ENCODE results near the gene ITPA. TPM values are rescaled to one million over a fixed set of nuclear protein-coding genes. Genes with fewer than 3 reads are reported as not detected.

The ITPA gene
- total RNA-seq, 1 experiment from 2014 or later = 77.3 TPM

DNA sequence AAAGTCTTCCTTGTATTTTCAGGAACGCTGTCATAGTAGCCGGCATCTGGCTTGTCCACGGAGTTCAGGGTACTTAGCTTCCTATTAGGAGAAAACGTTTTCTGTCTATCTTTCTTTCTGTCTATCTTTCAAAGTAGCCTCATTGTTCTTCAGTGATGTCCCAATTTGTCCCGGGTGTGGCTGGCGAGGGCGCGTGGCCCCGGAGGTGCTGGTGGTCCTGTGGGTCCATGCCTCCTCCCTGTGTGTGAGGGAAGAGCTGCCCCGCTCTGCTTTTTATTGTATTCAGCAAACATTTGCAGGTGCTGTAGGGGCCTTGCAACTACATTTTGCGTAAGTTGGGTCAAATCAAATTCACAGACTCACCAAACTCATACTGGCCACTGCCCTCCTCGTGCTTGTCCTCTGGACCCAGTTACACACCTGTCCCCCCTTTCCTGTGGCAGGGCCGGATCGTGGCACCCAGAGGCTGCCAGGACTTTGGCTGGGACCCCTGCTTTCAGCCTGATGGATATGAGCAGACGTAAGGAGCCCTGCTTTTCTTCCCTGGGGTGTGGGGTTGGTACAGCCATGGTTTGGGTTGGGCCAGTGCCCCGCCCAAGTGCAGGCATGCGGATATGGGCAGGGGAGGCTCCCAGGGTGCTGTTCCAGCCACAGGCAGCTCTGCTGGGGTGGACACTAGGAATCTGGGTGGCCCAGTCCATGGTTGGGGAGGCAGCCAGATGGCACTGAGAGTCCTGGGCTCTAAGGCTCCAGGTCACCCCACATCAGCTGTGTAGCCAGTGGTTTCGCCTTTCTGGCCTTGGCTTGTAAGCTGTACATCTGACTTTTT, 12.3 kb downstream of the ITPA start:
- H3K4me2 ChIP-seq (ENCODE audit: low read length) = no peak overlapping the region
- ChIA-PET CTCF (interaction anchor here (1.3 kb wide), 1 partner anchor 29 kb away, joined by 3 read pairs; no protein-coding TSS in a partner anchor), POLR2A (no interaction called here)

More for the DNA sequence above, 12.3 kb downstream of the ITPA start:
- H3K27ac ChIP-seq (ENCODE audit: low read depth, low read length) = no peak overlapping the region
- H3K9me2 ChIP-seq (ENCODE audit: insufficient read depth) = no peaks in the 10 kb centered on the region
- ATAC-seq (no peak), DNase-seq (ENCODE audit: low read depth, low spot score) (no peak)
- no peaks in the 10 kb centered on the region for H3K9me3 ChIP-seq (ENCODE audit: control insufficient read depth in 1 of 2, insufficient read depth in 1 of 2, low read depth in 1 of 2, low read length in 2 of 2)
- no TSS peak for BruUV-seq (replicated peaks)
- no peak overlapping the region for H2AFZ ChIP-seq (ENCODE audit: low read depth, low read length, poor library complexity, severe bottlenecking)
- H3K36me3 ChIP-seq (ENCODE audit: control insufficient read depth in 1 of 2, insufficient read depth in 2 of 2, low read length in 2 of 2) = peaks cover 9 to 11% of the 10 kb centered on the region in 2 experiments; a peak in 3 of 4 replicates
- no peaks in the 10 kb centered on the region for H3K79me2 ChIP-seq (ENCODE audit: insufficient read depth, low read length)
- H3K4me1 ChIP-seq (ENCODE audit: control insufficient read depth in 1 of 2, insufficient read depth in 2 of 2, low read length in 2 of 2) = peaks cover 6 to 9% of the 10 kb centered on the region in 2 experiments; a peak in 3 of 4 replicates
- no peak for TF ChIP-seq FOSL1 (IDR thresholded peaks at IDR 0.05; ENCODE audit: low read depth)
- no peak for TF ChIP-seq EGR1 (IDR thresholded peaks at IDR 0.05; ENCODE audit: low read depth)
- TF ChIP-seq ZNF274 (IDR thresholded peaks at IDR 0.05; ENCODE audit: low read depth, low read length) = no peak
- no peak for TF ChIP-seq ZFX (IDR thresholded peaks at IDR 0.05)
- no peak for TF ChIP-seq EZH2phosphoT487 (IDR thresholded peaks at IDR 0.05; ENCODE audit: borderline replicate concordance)
- TF ChIP-seq, protein P1, sequence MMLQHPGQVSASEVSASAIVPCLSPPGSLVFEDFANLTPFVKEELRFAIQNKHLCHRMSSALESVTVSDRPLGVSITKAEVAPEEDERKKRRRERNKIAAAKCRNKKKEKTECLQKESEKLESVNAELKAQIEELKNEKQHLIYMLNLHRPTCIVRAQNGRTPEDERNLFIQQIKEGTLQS (IDR thresholded peaks at IDR 0.05) = no peak
- TF ChIP-seq POLR2A (IDR thresholded peaks at IDR 0.05; ENCODE audit: borderline replicate concordance, extremely low read depth, insufficient read depth, insufficient read length) = no peak
- TF ChIP-seq SP1 (IDR thresholded peaks at IDR 0.05; ENCODE audit: low read depth) = no peak
- no peak for TF ChIP-seq SIN3A (IDR thresholded peaks at IDR 0.05; ENCODE audit: low read depth)
- TF ChIP-seq, protein P2, sequence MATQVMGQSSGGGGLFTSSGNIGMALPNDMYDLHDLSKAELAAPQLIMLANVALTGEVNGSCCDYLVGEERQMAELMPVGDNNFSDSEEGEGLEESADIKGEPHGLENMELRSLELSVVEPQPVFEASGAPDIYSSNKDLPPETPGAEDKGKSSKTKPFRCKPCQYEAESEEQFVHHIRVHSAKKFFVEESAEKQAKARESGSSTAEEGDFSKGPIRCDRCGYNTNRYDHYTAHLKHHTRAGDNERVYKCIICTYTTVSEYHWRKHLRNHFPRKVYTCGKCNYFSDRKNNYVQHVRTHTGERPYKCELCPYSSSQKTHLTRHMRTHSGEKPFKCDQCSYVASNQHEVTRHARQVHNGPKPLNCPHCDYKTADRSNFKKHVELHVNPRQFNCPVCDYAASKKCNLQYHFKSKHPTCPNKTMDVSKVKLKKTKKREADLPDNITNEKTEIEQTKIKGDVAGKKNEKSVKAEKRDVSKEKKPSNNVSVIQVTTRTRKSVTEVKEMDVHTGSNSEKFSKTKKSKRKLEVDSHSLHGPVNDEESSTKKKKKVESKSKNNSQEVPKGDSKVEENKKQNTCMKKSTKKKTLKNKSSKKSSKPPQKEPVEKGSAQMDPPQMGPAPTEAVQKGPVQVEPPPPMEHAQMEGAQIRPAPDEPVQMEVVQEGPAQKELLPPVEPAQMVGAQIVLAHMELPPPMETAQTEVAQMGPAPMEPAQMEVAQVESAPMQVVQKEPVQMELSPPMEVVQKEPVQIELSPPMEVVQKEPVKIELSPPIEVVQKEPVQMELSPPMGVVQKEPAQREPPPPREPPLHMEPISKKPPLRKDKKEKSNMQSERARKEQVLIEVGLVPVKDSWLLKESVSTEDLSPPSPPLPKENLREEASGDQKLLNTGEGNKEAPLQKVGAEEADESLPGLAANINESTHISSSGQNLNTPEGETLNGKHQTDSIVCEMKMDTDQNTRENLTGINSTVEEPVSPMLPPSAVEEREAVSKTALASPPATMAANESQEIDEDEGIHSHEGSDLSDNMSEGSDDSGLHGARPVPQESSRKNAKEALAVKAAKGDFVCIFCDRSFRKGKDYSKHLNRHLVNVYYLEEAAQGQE (IDR thresholded peaks at IDR 0.05; ENCODE audit: low read depth) = no peak
- TF ChIP-seq, protein P3, sequence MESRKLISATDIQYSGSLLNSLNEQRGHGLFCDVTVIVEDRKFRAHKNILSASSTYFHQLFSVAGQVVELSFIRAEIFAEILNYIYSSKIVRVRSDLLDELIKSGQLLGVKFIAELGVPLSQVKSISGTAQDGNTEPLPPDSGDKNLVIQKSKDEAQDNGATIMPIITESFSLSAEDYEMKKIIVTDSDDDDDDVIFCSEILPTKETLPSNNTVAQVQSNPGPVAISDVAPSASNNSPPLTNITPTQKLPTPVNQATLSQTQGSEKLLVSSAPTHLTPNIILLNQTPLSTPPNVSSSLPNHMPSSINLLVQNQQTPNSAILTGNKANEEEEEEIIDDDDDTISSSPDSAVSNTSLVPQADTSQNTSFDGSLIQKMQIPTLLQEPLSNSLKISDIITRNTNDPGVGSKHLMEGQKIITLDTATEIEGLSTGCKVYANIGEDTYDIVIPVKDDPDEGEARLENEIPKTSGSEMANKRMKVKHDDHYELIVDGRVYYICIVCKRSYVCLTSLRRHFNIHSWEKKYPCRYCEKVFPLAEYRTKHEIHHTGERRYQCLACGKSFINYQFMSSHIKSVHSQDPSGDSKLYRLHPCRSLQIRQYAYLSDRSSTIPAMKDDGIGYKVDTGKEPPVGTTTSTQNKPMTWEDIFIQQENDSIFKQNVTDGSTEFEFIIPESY (IDR thresholded peaks at IDR 0.05; ENCODE audit: extremely low read depth, insufficient replicate concordance, low read length) = no peak
- TF ChIP-seq, protein P4, sequence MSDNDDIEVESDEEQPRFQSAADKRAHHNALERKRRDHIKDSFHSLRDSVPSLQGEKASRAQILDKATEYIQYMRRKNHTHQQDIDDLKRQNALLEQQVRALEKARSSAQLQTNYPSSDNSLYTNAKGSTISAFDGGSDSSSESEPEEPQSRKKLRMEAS (IDR thresholded peaks at IDR 0.05) = no peak
- no peak for TF ChIP-seq RAD21 (IDR thresholded peaks at IDR 0.05; ENCODE audit: low read depth)
- TF ChIP-seq POLR2AphosphoS5 (IDR thresholded peaks at IDR 0.05; ENCODE audit: low read depth, low read length) = no peak
- TF ChIP-seq CBX3 (IDR thresholded peaks at IDR 0.05; ENCODE audit: low read depth) = no peak
- no peaks in the 10 kb centered on the region for H3K27me3 ChIP-seq (ENCODE audit: insufficient read depth, low read length)
- RAD21 ChIA-PET (ENCODE audit: low non-redundant PET in 1 of 2, low total read pairs in 2 of 2, uncharacterized antibody in 2 of 2, unreplicated experiment in 2 of 2) = no interaction called here
- no peak overlapping the region for H3K9ac ChIP-seq (ENCODE audit: low read length)
- intact Hi-C loops (cut with micrococcal nuclease) = no loop called here
- H3K4me3 ChIP-seq (replicated peaks in 1 of 2; ENCODE audit: low read depth in 1 of 2, low read length in 2 of 2) = no peak overlapping the region
- no peaks in the 10 kb centered on the region for H4K20me1 ChIP-seq (ENCODE audit: insufficient read depth)

Measured in HCT116 (cell line).